HepG2 (cell line): ENCODE measurements around the gene HDLBP. TPM values are rescaled to one million over a fixed set of nuclear protein-coding genes. Genes with fewer than 3 reads are reported as not detected.

Source experiments
- CBX1 ChIP-seq: IDR thresholded peaks from one replicate; pipeline ENCODE4 v1.6.1; 2016; ENCODE audit warnings: antibody characterized with exemption, low read depth
- CENPT ChIP-seq: sonication (generic); formaldehyde crosslinking; IDR thresholded peaks from 2 replicates; pipeline ENCODE4 v1.8.0; 2022; ENCODE audit warnings: low read depth, mild to moderate bottlenecking, moderate library complexity, missing genetic modification reagents
- DPF2 ChIP-seq: sonication (generic); formaldehyde crosslinking; IDR thresholded peaks from 2 replicates; pipeline ENCODE4 v1.4.0; 2020; ENCODE audit warnings: mild to moderate bottlenecking, low read depth, missing genetic modification reagents, borderline replicate concordance
- LBX2 ChIP-seq: sonication (generic); formaldehyde crosslinking; IDR thresholded peaks from 2 replicates; pipeline ENCODE4 v1.5.0; 2020; ENCODE audit warnings: missing genetic modification reagents, mild to moderate bottlenecking, borderline replicate concordance
- MEIS1 ChIP-seq: sonication (generic); formaldehyde crosslinking; IDR thresholded peaks from 2 replicates; pipeline ENCODE4 v1.9.0; 2021; ENCODE audit warnings: mild to moderate bottlenecking, missing genetic modification reagents, moderate library complexity, borderline replicate concordance
- NFYC ChIP-seq: IDR thresholded peaks from 2 replicates; pipeline ENCODE4 v1.6.1; 2016; ENCODE audit warnings: missing genetic modification reagents, missing compliant biosample characterization
- RCOR2 ChIP-seq: IDR thresholded peaks from 2 replicates; pipeline ENCODE4 v1.6.1; 2016; ENCODE audit warnings: missing biosample characterization, missing genetic modification reagents
- RELA ChIP-seq: sonication (generic); formaldehyde crosslinking; IDR thresholded peaks from 2 replicates; pipeline ENCODE4 v1.4.0; 2020; ENCODE audit warnings: missing genetic modification reagents
- REXO4 ChIP-seq: sonication (generic); formaldehyde crosslinking; IDR thresholded peaks from 2 replicates; pipeline ENCODE4 v1.8.0; 2022; ENCODE audit warnings: missing genetic modification reagents, mild to moderate bottlenecking, borderline replicate concordance
- SMAD1 ChIP-seq: sonication (generic); formaldehyde crosslinking; IDR thresholded peaks from 2 replicates; pipeline ENCODE4 v1.4.0; 2020; ENCODE audit warnings: missing genetic modification reagents, low read depth, mild to moderate bottlenecking, borderline replicate concordance
- U2AF2 ChIP-seq: fragments of 200-400 bp; formaldehyde crosslinking; IDR thresholded peaks from 2 replicates; pipeline ENCODE4 v1.6.1; 2017; ENCODE audit warnings: low read depth, mild to moderate bottlenecking, low read length
- ZFP62 ChIP-seq: sonication (generic); formaldehyde crosslinking; IDR thresholded peaks from 2 replicates; pipeline ENCODE4 v1.4.0; 2020; ENCODE audit warnings: missing genetic modification reagents
- ZMAT3 ChIP-seq: sonication (generic); formaldehyde crosslinking; conservative IDR thresholded peaks from 2 replicates; pipeline ENCODE4 v1.7.0; 2021; ENCODE audit warnings: missing genetic modification reagents
- ZMAT5 ChIP-seq: sonication (generic); formaldehyde crosslinking; IDR thresholded peaks from 2 replicates; pipeline ENCODE4 v1.5.0; 2020; ENCODE audit warnings: mild to moderate bottlenecking, low read depth, missing genetic modification reagents, borderline replicate concordance
- ZNF629 ChIP-seq: sonication (generic); formaldehyde crosslinking; conservative IDR thresholded peaks from 2 replicates; pipeline ENCODE4 v1.5.0; 2020; ENCODE audit warnings: missing genetic modification reagents
- ZNF710 ChIP-seq: sonication (generic); formaldehyde crosslinking; IDR thresholded peaks from 2 replicates; pipeline ENCODE4 v1.5.0; 2020; ENCODE audit warnings: mild to moderate bottlenecking, missing genetic modification reagents, borderline replicate concordance
- ZNF792 ChIP-seq: IDR thresholded peaks from 2 replicates; pipeline ENCODE4 v1.6.1; 2016
- ZXDC ChIP-seq: sonication (generic); formaldehyde crosslinking; IDR thresholded peaks from 2 replicates; pipeline ENCODE4 v1.5.0; 2020; ENCODE audit warnings: mild to moderate bottlenecking, missing genetic modification reagents
- polyA plus RNA-seq, 8 experiments: library from polyadenylated mRNA; depleted of rRNA in 3 of 8; stranded (reverse) in 7 of 8; unstranded in 1 of 8; fragments of >200 nt; fragmentation: Illumina TruSeq in 4 of 8; extraction: Trizol in 4 of 8; gene quantifications; 2 replicates each; pipeline versions ENCODE4 v1.2.1 to v1.2.3, GENCODE V29; 2011 to 2016; ENCODE audit warnings: low read depth in 4 of 8, missing spikeins in 1 of 8, mixed read lengths in 1 of 8; ENCODE audit not compliant: insufficient read depth in 1 of 8
- total RNA-seq, 5 experiments: library from RNA; depleted of rRNA; stranded (reverse); fragments of >200 nt; fragmentation: Illumina TruSeq; extraction: Trizol; gene quantifications; 2 replicates each; pipeline ENCODE4 v1.2.3, GENCODE V29; 2016; ENCODE audit warnings: low read depth in 1 of 5
- TF ChIP-seq, protein P1 (sequence below): fragments of 450-650 bp; IDR thresholded peaks from 2 replicates; pipeline ENCODE4 v1.6.1; 2016
- TF ChIP-seq, protein P2 (sequence below): sonication (generic); formaldehyde crosslinking; IDR thresholded peaks from 2 replicates; pipeline ENCODE4 v1.8.1; 2023; ENCODE audit warnings: mild to moderate bottlenecking, missing genetic modification reagents

The HDLBP gene
- total and polyA plus RNA-seq, 2 of the 13 experiments (the other 11 are each of a cell fraction or from before 2014, with no cell fraction given), result 464 to 707 TPM

DNA sequence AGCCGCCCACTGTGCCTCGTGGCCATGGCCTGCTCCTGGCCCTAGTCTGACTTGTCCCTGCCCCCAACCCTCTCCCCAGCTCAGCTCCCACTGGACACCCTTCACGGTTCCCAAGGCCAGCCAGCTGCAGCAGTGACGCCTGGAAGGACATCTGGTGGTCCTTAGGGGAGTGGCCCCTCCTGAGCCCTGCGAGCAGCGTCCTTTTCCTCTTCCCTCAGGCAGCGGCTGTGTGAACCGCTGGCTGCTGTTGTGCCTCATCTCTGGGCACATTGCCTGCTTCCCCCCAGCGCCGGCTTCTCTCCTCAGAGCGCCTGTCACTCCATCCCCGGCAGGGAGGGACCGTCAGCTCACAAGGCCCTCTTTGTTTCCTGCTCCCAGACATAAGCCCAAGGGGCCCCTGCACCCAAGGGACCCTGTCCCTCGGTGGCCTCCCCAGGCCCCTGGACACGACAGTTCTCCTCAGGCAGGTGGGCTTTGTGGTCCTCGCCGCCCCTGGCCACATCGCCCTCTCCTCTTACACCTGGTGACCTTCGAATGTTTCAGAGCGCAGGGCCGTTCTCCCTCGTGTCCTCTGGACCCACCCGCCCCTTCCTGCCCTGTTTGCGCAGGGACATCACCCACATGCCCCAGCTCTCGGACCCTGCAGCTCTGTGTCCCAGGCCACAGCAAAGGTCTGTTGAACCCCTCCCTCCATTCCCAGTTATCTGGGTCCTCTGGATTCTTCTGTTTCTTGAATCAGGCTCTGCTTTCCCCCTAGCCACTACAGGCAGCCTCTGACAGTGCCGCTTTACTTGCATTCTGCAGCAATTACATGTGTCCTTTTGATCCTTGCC is 91.2 kb downstream of the HDLBP start (continued):
- TF ChIP-seq ZXDC (CRISPR knock-in tag), result peak; percentile 37
- TF ChIP-seq ZNF792 (CRISPR knock-in tag), result peak; percentile 59; the same call in 1 of the 2 replicates
- TF ChIP-seq, protein P1, sequence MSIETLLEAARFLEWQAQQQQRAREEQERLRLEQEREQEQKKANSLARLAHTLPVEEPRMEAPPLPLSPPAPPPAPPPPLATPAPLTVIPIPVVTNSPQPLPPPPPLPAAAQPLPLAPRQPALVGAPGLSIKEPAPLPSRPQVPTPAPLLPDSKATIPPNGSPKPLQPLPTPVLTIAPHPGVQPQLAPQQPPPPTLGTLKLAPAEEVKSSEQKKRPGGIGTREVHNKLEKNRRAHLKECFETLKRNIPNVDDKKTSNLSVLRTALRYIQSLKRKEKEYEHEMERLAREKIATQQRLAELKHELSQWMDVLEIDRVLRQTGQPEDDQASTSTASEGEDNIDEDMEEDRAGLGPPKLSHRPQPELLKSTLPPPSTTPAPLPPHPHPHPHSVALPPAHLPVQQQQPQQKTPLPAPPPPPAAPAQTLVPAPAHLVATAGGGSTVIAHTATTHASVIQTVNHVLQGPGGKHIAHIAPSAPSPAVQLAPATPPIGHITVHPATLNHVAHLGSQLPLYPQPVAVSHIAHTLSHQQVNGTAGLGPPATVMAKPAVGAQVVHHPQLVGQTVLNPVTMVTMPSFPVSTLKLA, result 0 out of 2 replicates have a peak, but pooled peaks have one; percentile 2
- 0 out of 2 replicates have a peak, but pooled peaks have one; percentile 44 for TF ChIP-seq RCOR2 (CRISPR knock-in tag)
- no peak for TF ChIP-seq ZFP62 (CRISPR knock-in tag)
- no peak for TF ChIP-seq LBX2 (CRISPR knock-in tag)
- TF ChIP-seq, protein P2, sequence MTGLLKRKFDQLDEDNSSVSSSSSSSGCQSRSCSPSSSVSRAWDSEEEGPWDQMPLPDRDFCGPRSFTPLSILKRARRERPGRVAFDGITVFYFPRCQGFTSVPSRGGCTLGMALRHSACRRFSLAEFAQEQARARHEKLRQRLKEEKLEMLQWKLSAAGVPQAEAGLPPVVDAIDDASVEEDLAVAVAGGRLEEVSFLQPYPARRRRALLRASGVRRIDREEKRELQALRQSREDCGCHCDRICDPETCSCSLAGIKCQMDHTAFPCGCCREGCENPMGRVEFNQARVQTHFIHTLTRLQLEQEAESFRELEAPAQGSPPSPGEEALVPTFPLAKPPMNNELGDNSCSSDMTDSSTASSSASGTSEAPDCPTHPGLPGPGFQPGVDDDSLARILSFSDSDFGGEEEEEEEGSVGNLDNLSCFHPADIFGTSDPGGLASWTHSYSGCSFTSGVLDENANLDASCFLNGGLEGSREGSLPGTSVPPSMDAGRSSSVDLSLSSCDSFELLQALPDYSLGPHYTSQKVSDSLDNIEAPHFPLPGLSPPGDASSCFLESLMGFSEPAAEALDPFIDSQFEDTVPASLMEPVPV (CRISPR knock-in tag), result peak; percentile 52; the same call in 1 of the 2 replicates
- TF ChIP-seq CBX1, result peak; percentile 55
- TF ChIP-seq U2AF2, result no peak
- TF ChIP-seq RELA (CRISPR knock-in tag), result no peak; the same call in none of the 2 replicates
- no peak for TF ChIP-seq SMAD1 (CRISPR knock-in tag)
- no peak; the same call in 1 of the 2 replicates for TF ChIP-seq ZNF629
- no peak; the same call in 1 of the 2 replicates for TF ChIP-seq ZNF710
- peak; percentile 20; the same call in 1 of the 2 replicates for TF ChIP-seq NFYC
- TF ChIP-seq ZMAT3, result peak; percentile 62; the same call in 1 of the 2 replicates
- no peak; the same call in 1 of the 2 replicates for TF ChIP-seq CENPT
- TF ChIP-seq ZMAT5 (CRISPR knock-in tag), result no peak
- TF ChIP-seq MEIS1, result peak; percentile 77
- no peak for TF ChIP-seq REXO4 (CRISPR knock-in tag)
- peak; percentile 78; the same call in 1 of the 2 replicates for TF ChIP-seq DPF2
